SK-N-SH treated with all-trans-retinoic acid at 6 μM for 48 hours (cell line): Measurements from ENCODE around the gene GLIPR2.

Experiments
- ATAC-seq: fragments of 200-7000 bp; cut with Tn5 transposase; 3 replicates; pipeline ENCODE4 v1.9.1; 2020; ENCODE audit warnings: mild to moderate bottlenecking, moderate library complexity
- BACH2 ChIP-seq: fragments of 250-450 bp; sonication (Bioruptor Pico); IDR thresholded peaks from 2 replicates; pipeline ENCODE4 v1.9.0; 2021; ENCODE audit warnings: mild to moderate bottlenecking, borderline replicate concordance
- CREB5 ChIP-seq: fragments of 250-450 bp; sonication (Bioruptor Pico); IDR thresholded peaks from 2 replicates; pipeline ENCODE4 v1.5.1; 2020; ENCODE audit warnings: low read depth, mild to moderate bottlenecking, moderate library complexity
- CSDC2 ChIP-seq: fragments of 250-450 bp; sonication (Bioruptor Pico); IDR thresholded peaks from 2 replicates; pipeline ENCODE4 v1.5.0; 2020; ENCODE audit warnings: mild to moderate bottlenecking, moderate library complexity
- GLIS3 ChIP-seq: fragments of 250-450 bp; sonication (Bioruptor Pico); IDR thresholded peaks from 2 replicates; pipeline ENCODE4 v1.5.0; 2020; ENCODE audit warnings: mild to moderate bottlenecking, moderate library complexity
- ISL1 ChIP-seq: fragments of 250-450 bp; sonication (Bioruptor Pico); IDR thresholded peaks from 2 replicates; pipeline ENCODE4 v2.1.2; 2022; ENCODE audit warnings: mild to moderate bottlenecking, moderate library complexity
- PPARA ChIP-seq: fragments of 250-450 bp; sonication (Bioruptor Pico); IDR thresholded peaks from 2 replicates; pipeline ENCODE4 v1.5.0; 2020; ENCODE audit warnings: mild to moderate bottlenecking, borderline replicate concordance
- RARB ChIP-seq: fragments of 250-450 bp; sonication (Bioruptor Pico); IDR thresholded peaks from 2 replicates; pipeline ENCODE4 v1.8.0; 2021; ENCODE audit warnings: mild to moderate bottlenecking, moderate library complexity
- SNAI2 ChIP-seq: fragments of 250-450 bp; sonication (Bioruptor Pico); IDR thresholded peaks from 2 replicates; pipeline ENCODE4 v1.5.0; 2020; ENCODE audit warnings: mild to moderate bottlenecking, moderate library complexity
- TCF4 ChIP-seq: fragments of 250-450 bp; sonication (Bioruptor Pico); IDR thresholded peaks from 2 replicates; pipeline ENCODE4 v1.8.0; 2021; ENCODE audit warnings: mild to moderate bottlenecking, moderate library complexity, borderline replicate concordance
- TOX ChIP-seq: fragments of 250-450 bp; sonication (Bioruptor Pico); IDR thresholded peaks from 2 replicates; pipeline ENCODE4 v1.8.0; 2021; ENCODE audit warnings: mild to moderate bottlenecking, moderate library complexity, borderline replicate concordance
- TSHZ2 ChIP-seq: fragments of 250-450 bp; sonication (Bioruptor Pico); IDR thresholded peaks from 2 replicates; pipeline ENCODE4 v1.5.0; 2020; ENCODE audit warnings: mild to moderate bottlenecking, moderate library complexity
- ZC3H10 ChIP-seq: fragments of 250-450 bp; sonication (Bioruptor Pico); IDR thresholded peaks from 2 replicates; pipeline ENCODE4 v1.5.1; 2021; ENCODE audit warnings: mild to moderate bottlenecking, moderate library complexity
- ZFP3 ChIP-seq: fragments of 250-450 bp; sonication (Bioruptor Pico); IDR thresholded peaks from 2 replicates; pipeline ENCODE4 v1.5.0; 2020; ENCODE audit warnings: mild to moderate bottlenecking, moderate library complexity
- ZNF565 ChIP-seq: fragments of 450-650 bp; formaldehyde crosslinking; conservative IDR thresholded peaks from 2 replicates; pipeline ENCODE4 v1.5.0; 2020; ENCODE audit warnings: low read depth, mild to moderate bottlenecking, moderate library complexity
- ZNF70 ChIP-seq: fragments of 450-650 bp; formaldehyde crosslinking; IDR thresholded peaks from 2 replicates; pipeline ENCODE4 v1.5.0; 2020; ENCODE audit warnings: mild to moderate bottlenecking, moderate library complexity
- ZNF8 ChIP-seq: fragments of 450-650 bp; formaldehyde crosslinking; IDR thresholded peaks from 2 replicates; pipeline ENCODE4 v1.5.0; 2020; ENCODE audit warnings: mild to moderate bottlenecking, moderate library complexity
- TF ChIP-seq, protein P1 (sequence below): fragments of 250-450 bp; sonication (Bioruptor Pico); IDR thresholded peaks from 2 replicates; pipeline ENCODE4 v1.8.0; 2020; ENCODE audit warnings: mild to moderate bottlenecking, moderate library complexity, borderline replicate concordance

The GLIPR2 gene

GRCh38 chr9:36144309-36145232 lies 8.0 kb downstream of the GLIPR2 start (continued):
- TF ChIP-seq, protein P1, sequence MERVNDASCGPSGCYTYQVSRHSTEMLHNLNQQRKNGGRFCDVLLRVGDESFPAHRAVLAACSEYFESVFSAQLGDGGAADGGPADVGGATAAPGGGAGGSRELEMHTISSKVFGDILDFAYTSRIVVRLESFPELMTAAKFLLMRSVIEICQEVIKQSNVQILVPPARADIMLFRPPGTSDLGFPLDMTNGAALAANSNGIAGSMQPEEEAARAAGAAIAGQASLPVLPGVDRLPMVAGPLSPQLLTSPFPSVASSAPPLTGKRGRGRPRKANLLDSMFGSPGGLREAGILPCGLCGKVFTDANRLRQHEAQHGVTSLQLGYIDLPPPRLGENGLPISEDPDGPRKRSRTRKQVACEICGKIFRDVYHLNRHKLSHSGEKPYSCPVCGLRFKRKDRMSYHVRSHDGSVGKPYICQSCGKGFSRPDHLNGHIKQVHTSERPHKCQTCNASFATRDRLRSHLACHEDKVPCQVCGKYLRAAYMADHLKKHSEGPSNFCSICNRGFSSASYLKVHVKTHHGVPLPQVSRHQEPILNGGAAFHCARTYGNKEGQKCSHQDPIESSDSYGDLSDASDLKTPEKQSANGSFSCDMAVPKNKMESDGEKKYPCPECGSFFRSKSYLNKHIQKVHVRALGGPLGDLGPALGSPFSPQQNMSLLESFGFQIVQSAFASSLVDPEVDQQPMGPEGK, result no peak
- TF ChIP-seq ZFP3 (CRISPR knock-in tag) (no peak), CREB5 (CRISPR knock-in tag) (no peak)

GRCh38 chr9:36145970-36146369 lies 9.4 kb downstream of the GLIPR2 start:
- no peak for TF ChIP-seq TOX (CRISPR knock-in tag)
- no peak for TF ChIP-seq RARB
- no peak for TF ChIP-seq PPARA (CRISPR knock-in tag)
- TF ChIP-seq ZFP3 (CRISPR knock-in tag), result no peak
- TF ChIP-seq BACH2, result no peak
- TF ChIP-seq TCF4, result no peak
- TF ChIP-seq ZNF70 (CRISPR knock-in tag), result no peak
- no peak for TF ChIP-seq ZNF8 (CRISPR knock-in tag)
- no peak for TF ChIP-seq GLIS3 (CRISPR knock-in tag)
- no peak for TF ChIP-seq CSDC2 (CRISPR knock-in tag)
- TF ChIP-seq ZNF565 (CRISPR knock-in tag), result no peak
- TF ChIP-seq ISL1 (CRISPR knock-in tag), result no peak
- no peak for TF ChIP-seq CREB5 (CRISPR knock-in tag)
- no peak for TF ChIP-seq TSHZ2 (CRISPR knock-in tag)
- ATAC-seq, result no peak

DNA sequence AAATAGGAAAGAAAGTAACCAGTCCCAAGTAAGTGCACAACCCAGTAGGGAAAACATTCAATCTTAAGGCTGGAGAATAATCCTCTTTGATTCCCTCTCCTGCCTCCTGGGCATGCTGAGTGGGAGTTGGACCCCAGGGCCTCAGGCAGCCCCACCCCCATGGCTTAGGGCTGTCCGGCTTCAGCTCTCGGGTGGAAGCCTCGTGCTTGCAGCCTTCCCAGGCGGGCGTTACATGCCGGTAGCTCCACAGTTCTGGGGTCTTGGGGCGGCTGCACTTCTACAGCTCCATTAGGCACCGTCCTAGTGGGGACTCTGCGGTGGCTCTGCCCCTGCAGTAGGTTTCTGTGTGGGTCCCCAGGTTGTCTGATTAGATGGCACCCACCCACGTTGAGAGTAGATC lies 10.1 kb downstream of the GLIPR2 start:
- no peak for TF ChIP-seq ZC3H10
- no peak for ATAC-seq

DNA sequence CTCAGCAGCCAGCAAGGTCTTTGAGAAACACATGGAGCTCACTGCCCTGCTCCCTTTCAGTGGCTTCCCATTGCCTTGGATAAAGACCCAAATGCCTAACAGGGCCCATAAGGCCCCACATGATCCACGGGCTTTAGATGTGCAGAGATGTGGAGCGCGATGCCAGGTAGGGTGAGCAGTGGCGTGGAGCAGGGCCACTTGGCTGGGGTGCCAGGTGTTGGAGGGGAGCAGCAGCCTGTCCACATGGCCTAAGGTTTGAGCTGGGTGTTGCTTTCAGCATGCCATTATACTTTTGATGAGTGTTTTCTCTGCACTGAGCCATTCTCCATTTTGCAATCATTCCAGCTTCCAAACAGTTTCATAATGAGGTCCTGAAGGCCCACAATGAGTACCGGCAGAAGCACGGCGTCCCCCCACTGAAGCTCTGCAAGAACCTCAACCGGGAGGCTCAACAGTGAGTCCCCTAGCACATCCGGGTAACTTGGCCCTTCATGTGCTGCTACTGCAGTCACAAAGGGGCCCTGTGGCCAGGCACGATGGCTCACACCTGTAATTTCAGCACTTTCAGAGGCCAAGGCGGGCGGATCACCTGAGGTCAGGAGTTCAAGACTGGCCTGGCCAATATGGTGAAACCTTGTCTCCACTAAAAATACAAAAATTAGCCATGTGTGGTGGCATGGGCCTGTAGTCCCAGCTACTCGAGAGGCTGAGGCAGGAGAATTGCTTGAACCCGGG lies 11.1 kb downstream of the GLIPR2 start:
- TF ChIP-seq CREB5 (CRISPR knock-in tag), result no peak
- no peak for TF ChIP-seq ZC3H10
- TF ChIP-seq SNAI2 (CRISPR knock-in tag), result no peak
- ATAC-seq, result no peak
